ENCODE results near the gene CENPV.

The CENPV gene

DNA sequence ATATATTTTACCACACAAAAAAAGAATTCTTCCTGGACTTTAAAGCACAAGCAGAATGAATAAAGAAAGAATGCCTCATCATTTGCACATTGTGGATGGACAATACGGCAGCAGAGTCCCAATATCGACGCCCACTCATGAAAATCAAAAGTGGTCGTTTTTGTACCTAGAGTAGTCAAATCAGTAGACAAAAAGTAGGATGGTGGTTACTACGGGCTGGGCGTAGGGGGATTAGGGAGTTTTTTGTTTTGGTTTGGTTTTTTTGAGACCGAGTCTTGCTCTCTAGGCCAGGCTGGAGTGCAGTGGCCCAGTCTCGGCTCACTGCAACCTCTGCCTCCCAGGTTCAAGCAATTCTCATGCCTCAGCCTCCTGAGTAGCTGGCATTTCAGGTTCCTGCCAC lies 8.6 kb upstream of the CENPV start:
- no peak for DNase-seq (ENCODE audit: low read depth, low spot score)

DNA sequence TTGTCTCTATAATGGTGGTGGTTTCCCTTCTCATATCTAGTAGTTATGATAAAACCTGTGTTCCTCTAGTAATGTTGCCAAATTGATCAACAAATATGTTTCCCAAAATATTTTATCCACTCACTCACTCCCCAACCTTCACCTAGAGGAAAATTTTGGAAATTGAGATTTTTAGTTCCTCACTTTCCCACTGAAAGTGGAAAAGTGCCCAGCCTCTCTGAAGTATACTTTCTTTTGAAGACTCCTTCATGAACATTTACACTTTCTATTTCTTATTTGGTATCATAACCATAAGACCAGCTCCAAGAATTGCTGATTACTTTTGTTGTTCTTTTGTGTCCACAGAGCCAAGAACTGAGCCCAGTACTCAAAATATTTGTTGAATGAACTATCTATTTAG lies 5.1 kb upstream of the CENPV start:
- DNase-seq (ENCODE audit: low read depth, low spot score) = no peak

DNA sequence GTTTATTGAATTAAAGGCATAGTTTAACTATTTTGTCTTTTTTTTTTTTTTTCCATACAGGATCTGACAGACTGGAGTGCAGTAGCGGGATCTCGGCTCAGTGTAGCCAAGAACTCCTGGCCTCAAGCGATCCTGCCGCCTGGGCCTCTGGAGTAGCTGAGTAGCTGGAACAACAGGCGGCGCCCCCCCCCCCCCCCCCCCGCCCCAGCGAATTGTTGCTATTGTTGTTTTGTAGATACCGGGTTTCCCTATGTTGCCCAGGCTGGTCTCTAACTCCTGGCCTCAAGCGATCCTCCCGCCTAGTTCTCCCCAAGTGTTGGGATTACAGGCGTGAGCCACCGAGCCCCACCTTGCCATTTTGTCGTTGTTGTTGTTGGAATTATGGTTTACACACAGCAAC lies 1.3 kb upstream of the CENPV start:
- DNase-seq (ENCODE audit: low read depth, low spot score) = no peak

DNA sequence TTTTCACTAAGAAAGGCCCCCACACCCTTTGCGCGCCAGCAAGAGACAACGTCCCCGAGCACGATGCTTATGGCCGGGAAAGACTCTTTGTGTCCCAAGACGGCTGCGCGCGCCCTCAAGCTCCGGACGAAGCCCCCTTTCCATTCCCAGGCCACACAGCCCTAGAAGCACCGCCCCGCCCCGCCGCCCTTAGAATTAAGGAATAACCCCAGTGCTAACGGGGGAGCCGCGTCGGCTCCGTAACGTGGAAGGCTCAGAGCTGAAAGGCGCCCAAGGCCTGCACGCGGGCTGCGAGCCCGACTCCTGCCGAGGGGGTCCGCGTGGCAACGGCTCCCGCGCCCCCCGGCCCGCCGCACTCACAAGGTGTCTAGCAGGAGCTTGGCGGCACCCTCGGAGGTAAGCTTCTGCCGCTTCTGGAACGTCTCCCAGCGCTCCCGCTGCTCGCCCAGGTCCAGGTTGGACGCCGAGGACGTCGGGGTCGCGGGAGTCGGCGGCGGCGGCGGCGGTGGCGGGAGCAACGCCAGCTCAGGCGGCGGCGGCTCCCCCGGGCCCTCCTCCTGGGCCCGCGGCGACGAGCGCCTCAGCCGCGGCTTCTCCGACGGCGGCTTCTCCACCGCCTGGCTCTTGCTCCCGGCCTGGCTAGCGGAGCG lies 477 bp downstream of the CENPV start:
- DNase-seq (ENCODE audit: low read depth, low spot score) = no peak

DNA sequence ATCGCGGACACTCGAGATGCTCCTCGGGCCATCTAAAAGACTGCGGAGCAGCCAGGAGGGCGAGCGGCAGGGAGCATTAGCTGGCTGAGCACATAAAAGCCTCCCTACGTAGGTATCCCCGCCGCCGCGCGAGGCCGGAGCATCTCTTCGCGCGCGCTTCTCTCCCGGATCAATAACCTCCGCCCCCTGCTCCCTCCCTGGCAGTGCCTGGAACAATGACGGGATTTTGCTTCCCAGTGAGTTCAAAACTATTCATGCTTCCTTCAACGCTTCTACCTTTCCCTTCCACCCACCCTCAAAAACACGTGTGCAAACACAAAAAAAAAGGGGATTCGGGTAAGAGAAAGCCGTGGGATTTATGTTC lies 984 bp downstream of the CENPV start:
- DNase-seq (ENCODE audit: low read depth, low spot score) = no peak

DNA sequence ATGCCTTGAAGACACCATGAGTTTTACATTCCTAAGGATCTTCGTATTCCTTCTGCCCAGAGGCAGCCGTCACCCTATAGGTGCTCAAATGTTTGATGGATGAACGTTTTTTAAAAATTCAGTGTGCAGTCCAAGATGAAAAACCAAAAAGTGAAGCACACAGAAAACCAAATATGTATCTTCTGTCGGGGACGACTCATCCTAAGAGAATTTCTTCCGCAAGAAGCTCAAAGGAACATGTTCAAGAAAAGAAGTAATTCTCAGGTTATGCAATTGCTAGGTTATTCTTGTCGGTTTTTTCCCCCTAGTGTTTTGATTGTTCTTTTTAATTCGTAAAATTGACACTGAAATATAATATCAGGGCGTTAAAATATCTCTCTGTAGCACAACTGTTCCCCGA lies 1.4 kb downstream of the CENPV start:
- no peak for DNase-seq (ENCODE audit: low read depth, low spot score)

DNA sequence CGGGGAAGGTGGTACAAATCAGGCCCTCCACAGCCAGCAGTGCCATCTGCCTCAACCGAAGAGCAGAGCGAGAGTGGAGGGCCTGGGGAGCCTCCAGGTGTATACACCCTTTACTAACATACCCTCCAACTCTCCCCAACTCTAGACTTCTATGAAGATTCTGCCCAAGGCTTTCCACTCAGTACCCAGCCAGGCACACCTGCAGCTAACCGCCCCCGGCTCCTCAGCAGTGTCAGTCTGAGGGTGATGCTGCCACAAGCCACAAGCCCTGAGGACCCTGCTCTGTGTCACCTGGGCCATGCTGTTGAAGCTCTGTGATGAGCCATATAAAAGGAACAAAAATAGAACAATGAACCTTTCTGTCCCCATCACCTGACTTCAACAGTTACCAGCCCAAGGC lies 3.8 kb downstream of the CENPV start:
- DNase-seq (ENCODE audit: low read depth, low spot score) = no peak

DNA sequence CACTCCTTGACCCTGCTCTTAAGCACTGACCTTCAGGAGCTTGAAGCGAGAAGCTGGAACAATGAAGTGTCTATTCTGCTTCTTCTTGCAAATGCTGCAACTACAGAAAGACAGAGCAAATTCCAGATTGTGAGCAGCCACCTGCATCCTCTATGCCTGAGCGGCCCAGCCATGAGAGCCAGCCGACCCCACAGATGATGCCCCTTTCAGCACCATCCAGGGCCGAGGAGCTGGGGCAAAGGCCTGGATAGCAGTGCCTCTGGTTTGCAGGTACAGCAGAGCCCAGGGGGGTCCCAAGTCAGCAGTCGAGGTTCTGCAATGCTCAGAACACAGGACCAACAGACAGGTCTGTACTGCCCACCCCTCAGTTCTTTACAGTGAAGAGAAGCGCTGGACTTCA lies 4.7 kb downstream of the CENPV start:
- no peak for DNase-seq (ENCODE audit: low read depth, low spot score)

DNA sequence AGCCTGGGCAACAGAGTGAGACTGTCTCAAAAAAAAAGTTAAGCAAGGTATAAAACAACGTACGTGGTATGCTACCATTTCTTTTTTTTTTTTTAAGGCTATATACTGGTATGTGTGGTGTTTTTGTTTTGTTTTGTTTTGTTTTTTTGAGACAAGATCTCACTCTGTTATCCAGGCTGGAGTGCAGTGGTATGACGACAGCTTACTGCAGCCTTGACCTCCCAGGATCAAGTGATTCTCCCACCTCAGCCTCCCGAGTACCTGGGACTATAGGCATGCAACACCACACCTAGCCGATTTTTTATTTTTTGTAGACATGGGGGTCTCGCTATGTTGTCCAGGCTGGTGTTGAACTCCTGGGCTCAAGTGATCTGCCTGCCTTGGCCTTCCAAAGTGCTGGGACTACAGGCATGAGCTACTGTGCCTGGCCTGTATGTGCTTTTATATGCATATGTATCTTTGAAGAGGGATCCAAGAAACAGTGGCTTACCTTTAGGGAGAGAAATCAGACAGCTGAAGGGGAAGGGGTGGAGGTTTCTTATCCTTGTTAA lies 6.5 kb downstream of the CENPV start:
- no peak for DNase-seq (ENCODE audit: low read depth, low spot score)

DNA sequence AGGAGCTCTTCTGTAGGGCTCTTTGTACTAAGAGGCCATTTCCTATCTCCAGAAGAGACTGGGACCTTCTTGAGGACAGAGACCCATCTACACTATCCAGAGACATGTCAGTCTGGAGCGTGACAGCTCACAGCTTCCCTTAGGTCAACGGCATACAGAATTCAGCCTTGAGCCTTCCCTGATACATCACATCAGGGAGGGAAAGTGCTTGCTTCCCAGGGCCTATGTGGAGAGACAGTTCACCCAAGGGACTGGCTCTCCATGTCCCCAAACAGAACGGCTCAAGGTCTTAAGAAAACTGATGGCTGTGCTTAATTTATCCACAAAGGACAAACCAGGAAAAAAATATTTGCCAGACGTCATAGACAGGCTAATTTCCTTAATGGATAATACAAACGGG lies 7.7 kb downstream of the CENPV start:
- DNase-seq (ENCODE audit: low read depth, low spot score) = no peak

DNA sequence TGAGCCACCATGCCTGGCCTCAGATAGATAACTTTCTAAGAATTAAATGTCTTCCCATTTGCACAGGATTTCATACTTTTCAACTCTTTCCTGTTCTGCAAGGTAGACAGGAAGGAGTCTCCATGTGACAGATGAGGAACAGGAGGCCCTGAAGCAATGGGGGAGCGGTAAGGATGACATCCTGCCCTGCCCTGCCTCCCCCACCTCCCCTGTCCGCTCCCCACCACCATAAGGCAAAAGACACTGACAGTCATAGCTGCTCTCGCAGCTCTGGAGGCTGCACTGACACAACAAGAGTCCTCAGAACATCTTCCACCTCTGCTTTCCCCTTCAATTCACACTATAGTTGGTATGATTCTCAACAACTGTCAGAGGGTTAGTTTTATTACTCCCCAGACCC lies 9.7 kb downstream of the CENPV start:
- DNase-seq (ENCODE audit: low read depth, low spot score) = no peak

DNA sequence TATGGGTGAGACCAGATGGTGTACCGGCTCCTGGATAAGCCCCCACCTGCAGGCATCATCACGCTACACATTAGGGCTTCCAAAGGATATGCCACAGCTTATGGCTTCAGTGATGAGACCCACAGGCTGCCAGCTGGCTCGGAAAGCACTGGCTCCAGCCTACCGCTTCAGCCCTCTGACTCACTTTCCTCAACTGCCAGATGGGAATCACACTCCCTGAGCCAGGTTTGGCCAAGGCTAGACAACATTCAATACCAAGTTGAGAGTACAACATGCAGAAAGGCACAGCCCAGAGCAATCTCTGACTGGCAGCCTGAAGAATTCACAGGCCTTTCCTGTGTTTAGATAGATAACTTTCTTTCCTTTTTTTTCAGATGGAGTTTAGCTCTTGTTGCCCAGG lies 10.3 kb downstream of the CENPV start:
- no peak for DNase-seq (ENCODE audit: low read depth, low spot score)

DNA sequence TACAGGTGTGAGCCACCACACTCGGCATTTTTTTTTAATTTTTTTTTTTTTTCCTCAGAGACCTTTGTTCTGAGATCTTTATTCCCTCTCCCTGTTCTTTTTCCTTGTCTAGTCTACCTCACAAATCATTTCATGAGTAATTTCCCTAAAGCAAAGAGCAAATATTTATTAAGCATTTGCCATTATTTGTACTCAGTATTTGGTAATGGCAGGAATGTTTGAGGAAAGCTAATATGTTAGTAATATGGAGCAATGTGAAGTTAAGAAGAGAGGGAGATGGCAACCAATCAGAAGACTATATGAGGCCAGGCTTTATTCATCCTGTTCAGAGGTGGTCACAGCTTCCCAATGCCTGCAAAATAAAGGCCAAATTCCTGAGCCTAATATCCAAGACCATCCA lies 13.3 kb downstream of the CENPV start:
- DNase-seq (ENCODE audit: low read depth, low spot score) = no peak

DNA sequence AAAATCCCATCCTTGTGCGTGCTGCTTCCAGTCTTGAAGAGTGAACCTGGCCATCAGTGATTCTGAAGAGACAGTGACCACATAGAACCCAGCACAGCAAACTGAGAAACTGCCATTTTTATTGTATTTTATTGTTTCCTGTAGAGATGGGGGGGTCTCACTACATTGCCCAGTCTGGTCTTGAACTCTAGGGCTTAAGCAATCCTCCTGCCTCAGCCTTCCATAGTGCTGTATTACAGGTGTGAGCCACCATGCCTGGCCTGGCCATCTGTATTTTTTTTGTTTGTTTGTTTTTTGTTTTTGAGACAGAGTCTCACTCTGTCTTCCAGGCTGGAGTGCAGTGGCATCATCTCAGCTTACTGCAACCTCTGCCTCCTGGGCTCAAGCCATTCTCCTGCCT lies 13.9 kb downstream of the CENPV start:
- DNase-seq (ENCODE audit: low read depth, low spot score) = no peak

DNA sequence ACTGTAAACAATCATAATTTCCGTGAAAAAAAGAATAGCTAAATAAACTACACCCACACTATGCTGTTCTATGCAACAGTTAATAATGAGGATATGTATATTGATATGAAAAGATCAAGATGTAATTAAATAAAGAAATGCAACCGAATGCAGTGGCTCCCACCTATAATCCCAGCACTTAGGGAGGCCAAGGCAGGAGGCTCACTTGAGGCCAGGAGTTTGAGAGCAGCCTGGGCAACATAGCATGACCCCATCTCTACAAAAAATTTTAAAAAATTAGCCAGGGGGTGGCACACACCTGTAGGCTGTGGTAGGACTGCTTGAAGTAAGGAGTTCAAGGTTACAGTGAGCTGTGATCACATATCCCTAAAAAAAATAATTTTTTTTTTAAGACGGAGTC lies 14.9 kb downstream of the CENPV start:
- no peak for DNase-seq (ENCODE audit: low read depth, low spot score)

DNA sequence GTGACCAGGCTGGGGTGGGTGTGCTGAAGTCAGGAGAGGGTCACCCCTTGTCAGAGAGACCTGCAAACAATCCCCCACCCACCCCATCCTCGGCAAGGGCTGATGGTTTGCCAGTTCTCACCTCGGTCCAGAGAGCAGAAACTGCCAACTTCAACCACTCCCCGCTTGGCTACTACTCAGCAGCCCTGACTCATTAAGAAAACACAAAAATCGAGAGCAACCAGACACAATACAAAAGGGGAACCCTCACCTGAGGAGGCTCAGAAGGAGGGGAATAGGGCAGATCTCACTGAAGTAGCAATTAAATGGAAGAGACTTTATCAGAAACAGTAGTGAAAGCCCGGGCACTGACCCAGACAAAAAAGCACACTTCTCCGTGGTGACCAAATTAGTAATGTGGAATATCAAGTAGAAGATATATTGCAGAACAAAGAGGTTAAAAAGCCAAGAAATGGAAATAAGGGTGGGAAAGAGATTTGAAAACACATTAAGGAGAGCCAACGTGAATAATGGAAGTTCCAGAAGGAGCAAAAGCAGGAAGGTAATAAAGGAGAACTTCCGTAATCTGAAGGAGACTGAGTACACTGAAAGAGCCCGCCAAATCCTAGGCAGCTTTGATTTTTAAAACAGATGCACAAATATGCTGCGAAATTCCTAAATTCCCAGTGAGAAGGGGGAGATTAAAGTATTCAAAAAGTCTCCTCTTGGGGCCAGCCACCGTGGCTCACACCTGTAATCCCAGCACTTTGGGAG lies 23.6 kb downstream of the CENPV start:
- DNase-seq (ENCODE audit: low read depth, low spot score) = no peak

DNA sequence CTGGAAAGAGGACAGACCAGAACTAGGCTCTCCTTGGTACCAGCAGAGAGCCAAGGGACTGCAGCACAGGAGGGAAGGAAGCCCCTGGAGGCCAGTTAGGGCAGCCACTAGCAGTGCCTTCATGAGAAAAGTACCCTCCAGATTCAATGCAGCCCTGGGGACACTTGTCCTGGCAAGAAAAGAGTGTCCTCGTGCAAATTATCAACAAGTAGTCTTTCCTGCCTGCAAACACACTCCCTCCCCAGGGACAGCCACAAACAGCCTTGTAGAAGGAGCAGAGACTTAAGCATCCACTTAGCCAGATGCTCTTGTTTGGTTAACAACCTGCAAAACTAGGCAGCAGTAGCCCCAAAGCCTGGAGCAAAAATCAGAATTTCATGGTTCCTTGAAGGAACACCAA lies 24.3 kb downstream of the CENPV start:
- DNase-seq (ENCODE audit: low read depth, low spot score) = no peak

DNA sequence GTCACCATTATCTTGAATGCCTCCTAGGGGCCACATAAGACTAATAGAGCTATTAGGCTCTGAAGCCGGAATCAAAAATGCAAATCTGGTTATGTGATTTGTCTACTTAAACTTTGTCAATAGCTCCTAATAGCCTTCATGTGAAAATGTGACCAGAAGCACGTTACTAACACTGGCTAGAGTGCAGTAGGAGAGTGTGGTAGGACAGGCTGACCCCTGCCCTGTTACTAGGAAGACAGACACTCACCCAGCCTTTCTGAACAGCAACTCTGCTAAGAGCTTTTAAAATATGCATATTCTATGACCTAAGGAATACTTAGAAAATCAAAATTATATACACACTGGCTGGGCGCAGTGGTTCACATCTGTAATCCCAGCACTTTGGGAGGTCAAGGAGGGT lies 26.3 kb downstream of the CENPV start:
- DNase-seq (ENCODE audit: low read depth, low spot score) = no peak

DNA sequence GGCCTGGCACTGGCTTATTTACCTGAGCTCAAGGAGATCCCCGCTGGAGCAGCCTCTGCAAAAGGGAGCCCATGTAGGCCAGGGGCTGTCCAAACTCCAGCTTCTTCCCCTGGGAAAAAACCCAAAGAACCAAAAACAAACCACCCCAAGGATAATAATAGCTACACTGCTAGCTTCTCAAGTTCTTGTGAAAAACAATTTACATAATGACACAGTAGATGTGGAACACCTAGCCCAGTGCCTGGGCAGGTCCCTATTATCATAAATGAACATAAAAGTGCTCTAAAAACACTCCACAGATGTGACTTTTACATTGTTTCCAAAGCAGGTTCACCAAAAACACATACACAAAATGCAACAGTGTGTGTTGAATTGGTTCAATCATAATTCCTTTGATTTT lies 27.3 kb downstream of the CENPV start:
- DNase-seq (ENCODE audit: low read depth, low spot score) = no peak

DNA sequence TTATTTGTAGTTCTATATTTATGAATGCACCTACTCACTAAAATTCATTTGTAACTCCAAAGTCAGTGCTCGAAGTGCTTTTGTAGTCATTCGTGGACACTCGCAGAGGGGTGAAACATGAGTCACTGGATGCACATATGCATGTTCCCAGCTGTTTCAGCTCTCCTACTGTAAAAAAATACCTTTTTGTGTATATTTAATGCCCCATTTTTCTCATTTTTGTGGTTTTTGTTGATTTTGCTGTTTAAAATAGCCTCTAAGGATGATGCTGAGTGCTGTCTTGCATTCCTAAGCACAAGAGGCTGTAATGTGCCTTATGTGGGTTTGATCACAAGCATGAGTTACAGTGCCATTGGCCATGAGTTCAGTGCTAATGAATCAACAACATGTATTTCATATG lies 30.6 kb downstream of the CENPV start:
- DNase-seq (ENCODE audit: low read depth, low spot score) = no peak

DNA sequence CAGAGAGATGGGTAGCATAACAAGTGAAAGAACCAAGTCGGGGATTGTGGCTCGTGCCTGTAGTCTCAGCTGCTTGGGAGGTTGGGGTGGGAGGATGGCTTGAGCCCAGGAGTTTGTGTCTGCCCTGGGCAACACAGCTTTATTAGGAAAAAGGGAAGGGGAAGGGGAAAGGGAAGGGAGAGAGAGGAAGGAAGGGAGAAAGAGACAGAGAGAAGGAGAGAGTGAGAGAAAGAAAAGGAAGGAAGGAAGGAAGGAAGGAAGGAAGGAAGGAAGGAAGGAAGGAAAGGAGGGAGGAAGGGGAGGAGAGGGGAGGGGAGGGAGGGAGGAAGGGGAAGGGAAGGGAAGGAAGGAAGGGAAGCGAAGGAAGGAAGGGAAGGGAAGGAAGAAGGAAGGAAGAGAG lies 33.3 kb downstream of the CENPV start:
- DNase-seq (ENCODE audit: low read depth, low spot score) = no peak

DNA sequence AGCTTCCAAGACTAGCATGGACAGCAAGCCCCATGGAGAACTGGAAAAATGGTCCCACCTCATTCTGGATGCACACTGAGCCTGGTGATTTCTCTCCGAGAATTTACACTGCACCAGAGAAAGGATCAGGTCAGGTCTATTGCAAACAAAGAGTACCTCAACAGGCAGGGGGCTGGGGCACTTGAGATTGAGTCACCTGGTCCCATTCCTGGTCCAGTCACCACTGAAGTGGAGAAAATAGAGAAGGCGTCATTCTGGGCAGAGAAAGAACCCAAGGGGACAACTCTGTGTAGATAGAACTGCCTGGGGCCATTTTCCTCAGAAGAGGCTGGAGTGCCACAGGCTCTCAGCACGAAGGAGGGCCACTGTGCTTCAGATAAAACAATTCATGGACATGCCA lies 38.4 kb downstream of the CENPV start:
- DNase-seq (ENCODE audit: low read depth, low spot score) = no peak

DNA sequence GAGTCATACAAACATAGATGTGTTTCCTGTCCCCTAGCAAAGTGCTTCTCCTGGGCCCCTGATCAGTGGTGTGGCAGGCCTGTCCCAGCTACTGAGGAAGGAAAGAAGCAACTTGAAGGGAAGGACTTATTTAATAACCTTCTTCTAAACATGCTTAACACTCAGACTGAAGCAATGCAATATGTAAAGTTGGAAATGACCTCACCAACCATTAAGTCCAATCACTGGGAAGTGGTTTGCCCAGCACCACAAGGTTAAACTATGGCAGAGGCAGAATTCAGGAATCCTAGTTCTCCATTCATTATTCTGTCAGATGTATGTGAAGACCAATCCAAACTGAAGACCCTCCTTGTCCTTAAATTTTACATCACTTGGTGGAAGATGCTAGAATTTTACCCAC lies 39.1 kb downstream of the CENPV start:
- no peak for DNase-seq (ENCODE audit: low read depth, low spot score)
